Endothelial cell of umbilical vein (primary cell): Measurements from ENCODE around the gene PANX2. TPM values are rescaled to one million over a fixed set of nuclear protein-coding genes. Genes with fewer than 3 reads are reported as not detected.
A peak's percentile ranks its signal among the peaks of the same experiment; 100 is the strongest.

Experiments
- BruUV-seq: library from RNA; stranded (reverse); fragments of 400-500 nt; replicated peaks from 2 replicates; lab custom pipeline; 2021; lab: Mats Ljungman, UMichigan
- CTCF ChIA-PET: fragments of 300-600, 350-600 bp; sonication (Branson Sonifier 250); formaldehyde crosslinking; loops from one replicate; lab custom pipeline; 2021; ENCODE audit warnings: antibody characterized with exemption, inconsistent platforms; lab: Charles Lee
- POLR2A ChIA-PET: fragments of 300-600, 350-600 bp; sonication (Branson Sonifier 250); formaldehyde crosslinking; loops from one replicate; lab custom pipeline; 2021; ENCODE audit warnings: antibody characterized with exemption, inconsistent platforms; lab: Charles Lee
- DNase-seq: peaks from one replicate; pipeline ENCODE4 v3.0.0-alpha.2; 2011; ENCODE audit warnings: low read depth, low spot score
- FAIRE-seq: peaks from 2 replicates; lab custom pipeline; 2011; peaks lifted over from hg19 to GRCh38; lab: Jason Lieb, UNC
- H2AFZ ChIP-seq: 2 replicates; pipeline ENCODE4 v1.6.0; 2012; ENCODE audit warnings: low read depth, low read length, control low read depth, inconsistent platforms
- H3K27ac ChIP-seq: 2 replicates; pipeline ENCODE4 v1.5.1; 2011; ENCODE audit warnings: low read depth, mild to moderate bottlenecking, control low read depth, low read length, moderate library complexity; ENCODE audit not compliant: insufficient read depth
- H3K27me3 ChIP-seq, 2 experiments: 2 replicates each; pipeline versions ENCODE4 v1.6.0 to v1.6.1; 2011; ENCODE audit warnings: low read length in 2 of 2, mixed read lengths in 1 of 2; ENCODE audit not compliant: control insufficient read depth in 2 of 2, insufficient read depth in 2 of 2
- H3K36me3 ChIP-seq, 2 experiments: 2 replicates in 1 of 2; 3 replicates in 1 of 2; pipeline ENCODE4 v1.5.1; 2011; ENCODE audit warnings: low read length in 2 of 2, mild to moderate bottlenecking in 1 of 2, moderate library complexity in 1 of 2; ENCODE audit not compliant: control insufficient read depth in 2 of 2, insufficient read depth in 2 of 2; ENCODE audit errors: extremely low read depth in 1 of 2
- H3K4me1 ChIP-seq: 3 replicates; pipeline ENCODE4 v1.5.1; 2011; ENCODE audit warnings: mild to moderate bottlenecking, low read length; ENCODE audit not compliant: control insufficient read depth, insufficient read depth; ENCODE audit errors: extremely low read depth
- H3K4me2 ChIP-seq: 2 replicates; pipeline ENCODE4 v1.6.1; 2011; ENCODE audit warnings: low read length, control low read depth, mixed read lengths; ENCODE audit not compliant: insufficient read depth
- H3K4me3 ChIP-seq, 3 experiments: fragments of 200-600 bp in 1 of 3; sonication (generic), shearing (Covaris generic) in 1 of 3; replicated peaks in 1 of 3; 2 replicates each; pipeline ENCODE4 v1.5.1; 2011 to 2016; ENCODE audit warnings: control low read depth in 3 of 3, low read length in 3 of 3, mild to moderate bottlenecking in 2 of 3, inconsistent platforms in 1 of 3, low read depth in 1 of 3, moderate library complexity in 1 of 3; ENCODE audit not compliant: insufficient read depth in 1 of 3
- H3K79me2 ChIP-seq: 2 replicates; pipeline ENCODE4 v1.6.0; 2012; ENCODE audit warnings: low read length, inconsistent platforms; ENCODE audit not compliant: control insufficient read depth, insufficient read depth
- H3K9ac ChIP-seq: replicated peaks from 2 replicates; pipeline ENCODE3; 2011; ENCODE audit warnings: low read length, control low read depth; ENCODE audit not compliant: insufficient read depth; ENCODE audit errors: extremely low read depth
- H3K9me1 ChIP-seq: replicated peaks from 3 replicates; pipeline ENCODE4 v1.6.0; 2011; ENCODE audit warnings: mild to moderate bottlenecking, low read length; ENCODE audit not compliant: control insufficient read depth, insufficient read depth; ENCODE audit errors: extremely low read depth
- H3K9me3 ChIP-seq: replicated peaks from 2 replicates; pipeline ENCODE4 v1.5.1; 2012; ENCODE audit warnings: low read length, inconsistent platforms; ENCODE audit not compliant: control insufficient read depth, insufficient read depth
- H4K20me1 ChIP-seq: replicated peaks from 2 replicates; pipeline ENCODE3; 2011; ENCODE audit warnings: mild to moderate bottlenecking, low read length; ENCODE audit not compliant: control insufficient read depth, insufficient read depth; ENCODE audit errors: extremely low read depth
- CTCF ChIP-seq, 2 donors: IDR thresholded peaks; 1 replicate in 1 of 2; 2 replicates in 1 of 2; pipeline ENCODE4 v1.5.1; 2011; ENCODE audit warnings: low read length in 2 of 2, mild to moderate bottlenecking in 2 of 2, moderate library complexity in 2 of 2, control low read depth in 1 of 2, inconsistent platforms in 1 of 2, low read depth in 1 of 2; ENCODE audit not compliant: insufficient read depth in 1 of 2; ENCODE audit errors: extremely low read depth in 1 of 2
- FOS ChIP-seq: IDR thresholded peaks from 2 replicates; pipeline ENCODE4 v1.6.1; 2011; ENCODE audit warnings: mild to moderate bottlenecking, low read length, moderate library complexity, borderline replicate concordance; ENCODE audit not compliant: insufficient read depth
- GATA2 ChIP-seq: IDR thresholded peaks from 2 replicates; pipeline ENCODE4 v1.7.0; 2011; ENCODE audit warnings: low read depth, mild to moderate bottlenecking, moderate library complexity, mixed read lengths, low read length; ENCODE audit not compliant: insufficient read length, insufficient read depth
- JUN ChIP-seq: IDR thresholded peaks from 2 replicates; pipeline ENCODE4 v1.6.1; 2011; ENCODE audit warnings: borderline replicate concordance, low read depth; ENCODE audit not compliant: insufficient read length, insufficient read depth
- MYC ChIP-seq: IDR thresholded peaks from one replicate; pipeline ENCODE4 v1.6.1; 2011; ENCODE audit warnings: mild to moderate bottlenecking, low read depth, low read length
- POLR2AphosphoS5 ChIP-seq: IDR thresholded peaks from 2 replicates; pipeline ENCODE4 v1.6.1; 2012; ENCODE audit warnings: low read depth, mild to moderate bottlenecking, control low read depth, low read length, moderate library complexity; ENCODE audit not compliant: insufficient read depth
- dilution Hi-C: fragments of 300-500 bp; cut with MboI; formaldehyde crosslinking; loops from one replicate; pipeline ENCODE4 v1.15.0; 2019; ENCODE audit warnings: low sequenced_read_pairs; ENCODE audit not compliant: extremely low pct_ligation_motif_present
- intact Hi-C: fragments of 100-400 bp; cut with micrococcal nuclease; formaldehyde crosslinking; loops from one replicate; pipeline ENCODE4 v1.10.0; 2022
- polyA plus RNA-seq, 4 experiments: library from polyadenylated mRNA; depleted of rRNA in 3 of 4; stranded (reverse) in 3 of 4; unstranded in 1 of 4; fragments of >200 nt; gene quantifications; 2 replicates each; pipeline versions ENCODE4 v1.2.1 to v1.2.3, GENCODE V29; 2011 to 2012; ENCODE audit warnings: missing spikeins in 1 of 4
- total RNA-seq: library from RNA; stranded (reverse); gene quantifications from 2 replicates; pipeline ENCODE4 v1.2.3, GENCODE V29; 2021
- TF ChIP-seq, protein P1 (sequence below): IDR thresholded peaks from 2 replicates; pipeline ENCODE4 v1.6.1; 2011; ENCODE audit not compliant: insufficient read depth, insufficient read length

The PANX2 gene
- total and polyA plus RNA-seq, 2 donors (not counting 3 experiments of a cell fraction or from before 2014, with no cell fraction given), result 2.5 to 5.1 TPM

GRCh38 chr22:50206599-50206998 is 36.1 kb downstream of the PANX2 start:
- POLR2A ChIA-PET, result no interaction called here
- no peak overlapping the region for H3K9ac ChIP-seq
- H3K9me3 ChIP-seq, result no peaks in the 10 kb centered on the region
- TF ChIP-seq JUN (no peak), CTCF (IDR thresholded peaks at IDR 0.05; ENCODE audit: extremely low read depth in 1 of 2, insufficient read depth in 1 of 2, low read depth in 1 of 2, low read length in 2 of 2) (peak; percentile 51 to 68)
- CTCF ChIA-PET, result interaction anchor here (0.7 to 1.8 kb wide), 8 partner anchors 8 to 239 kb away, joined by 3 to 5 read pairs (median 3); no protein-coding TSS in a partner anchor
- H3K4me3 ChIP-seq, result no peak overlapping the region
- H2AFZ ChIP-seq, result no peak overlapping the region
- dilution Hi-C loops (no loop called here), intact Hi-C loops (loop anchor here (10.0 kb wide), 1 partner anchor 232 kb away; no protein-coding TSS in a partner anchor)
- peaks cover 19% of the 10 kb centered on the region for H3K79me2 ChIP-seq
- peak; percentile 39 for DNase-seq
- H3K27me3 ChIP-seq, result no peaks in the 10 kb centered on the region
- no peaks in the 10 kb centered on the region for H3K9me1 ChIP-seq
- no peak overlapping the region for H3K4me2 ChIP-seq
- peak; percentile 67 for FAIRE-seq
- peaks cover 21% of the 10 kb centered on the region for H3K4me1 ChIP-seq
- BruUV-seq, result no TSS peak
- peaks cover 2 to 13% of the 10 kb centered on the region in 2 experiments for H3K36me3 ChIP-seq
- no peaks in the 10 kb centered on the region for H4K20me1 ChIP-seq
- H3K27ac ChIP-seq, result no peak overlapping the region

DNA sequence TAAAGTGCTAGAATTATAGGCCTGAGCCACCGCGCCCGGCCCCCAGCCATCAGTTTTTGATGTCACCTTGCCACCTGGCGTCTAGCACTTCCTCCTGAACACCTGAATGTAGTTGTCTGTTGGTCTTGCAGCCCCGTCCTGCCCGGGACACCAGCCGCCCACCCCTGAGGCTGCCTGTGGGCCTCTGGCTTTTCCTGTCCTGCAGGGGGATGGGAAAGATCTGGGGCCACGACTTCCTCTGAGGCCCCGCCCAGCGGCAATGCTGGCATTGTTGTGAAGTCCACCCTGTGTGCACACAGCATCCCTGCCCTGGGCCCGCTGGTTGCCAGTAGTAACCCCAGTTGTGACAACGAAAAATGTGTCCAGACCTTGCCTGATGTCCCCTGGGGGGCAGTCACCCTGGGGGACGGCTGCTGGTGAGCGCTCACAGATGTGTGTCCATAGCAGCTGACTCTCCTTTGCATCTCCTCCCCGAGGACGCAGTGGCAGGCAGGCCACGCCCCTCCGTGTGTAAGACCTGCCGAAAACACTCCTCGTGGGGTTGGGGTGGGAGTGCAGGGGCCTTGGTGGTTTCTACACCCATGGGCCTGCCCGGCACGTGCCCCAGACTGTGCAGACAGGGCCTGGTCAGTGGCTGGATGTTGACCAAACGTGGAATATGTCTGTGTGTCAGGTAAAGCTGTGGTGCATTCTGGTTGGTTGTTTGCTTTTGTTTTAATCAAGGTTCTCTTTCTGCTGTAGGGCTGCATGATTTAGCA is 37.0 kb downstream of the PANX2 start:
- Histone ChIP-seq H3K27me3 (no peaks in the 10 kb centered on the region), H3K4me3 (no peak overlapping the region), H3K9ac (no peak overlapping the region), H3K4me1 (peaks cover 13% of the 10 kb centered on the region), H3K27ac (no peak overlapping the region), H3K9me3 (no peaks in the 10 kb centered on the region), H4K20me1 (no peaks in the 10 kb centered on the region), H3K36me3 (peaks cover 4 to 16% of the 10 kb centered on the region in 2 experiments), H3K79me2 (peaks cover 15% of the 10 kb centered on the region), H3K9me1 (no peaks in the 10 kb centered on the region), H2AFZ (no peak overlapping the region), H3K4me2 (no peak overlapping the region)
- FAIRE-seq (peak; percentile 75), DNase-seq (peak; percentile 48)
- intact Hi-C loops (loop anchor here (1.0 to 10.0 kb wide), 2 partner anchors 177 to 233 kb away; no protein-coding TSS in a partner anchor), dilution Hi-C loops (no loop called here)
- ChIA-PET CTCF (interaction anchor here (0.9 to 1.8 kb wide), 6 partner anchors 8 to 240 kb away, joined by 3 to 6 read pairs (median 4); no protein-coding TSS in a partner anchor), POLR2A (no interaction called here)
- no TSS peak for BruUV-seq
- TF ChIP-seq POLR2AphosphoS5, result no peak
- no peak for TF ChIP-seq MYC
- TF ChIP-seq FOS, result no peak
- TF ChIP-seq GATA2, result no peak
- no peak for TF ChIP-seq CTCF (IDR thresholded peaks at IDR 0.05; ENCODE audit: extremely low read depth in 1 of 2, insufficient read depth in 1 of 2, low read depth in 1 of 2, low read length in 2 of 2)
- TF ChIP-seq, protein P1, sequence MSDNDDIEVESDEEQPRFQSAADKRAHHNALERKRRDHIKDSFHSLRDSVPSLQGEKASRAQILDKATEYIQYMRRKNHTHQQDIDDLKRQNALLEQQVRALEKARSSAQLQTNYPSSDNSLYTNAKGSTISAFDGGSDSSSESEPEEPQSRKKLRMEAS, result no peak
